ENCODE results near the gene SVBP. TPM values are rescaled to one million over a fixed set of nuclear protein-coding genes. Genes with fewer than 3 reads are reported as not detected.

SVBP gene
- total and polyA plus RNA-seq, 2 donors (not counting 3 experiments of a cell fraction or from before 2014, with no cell fraction given) = 18.1 to 24.1 TPM

DNA sequence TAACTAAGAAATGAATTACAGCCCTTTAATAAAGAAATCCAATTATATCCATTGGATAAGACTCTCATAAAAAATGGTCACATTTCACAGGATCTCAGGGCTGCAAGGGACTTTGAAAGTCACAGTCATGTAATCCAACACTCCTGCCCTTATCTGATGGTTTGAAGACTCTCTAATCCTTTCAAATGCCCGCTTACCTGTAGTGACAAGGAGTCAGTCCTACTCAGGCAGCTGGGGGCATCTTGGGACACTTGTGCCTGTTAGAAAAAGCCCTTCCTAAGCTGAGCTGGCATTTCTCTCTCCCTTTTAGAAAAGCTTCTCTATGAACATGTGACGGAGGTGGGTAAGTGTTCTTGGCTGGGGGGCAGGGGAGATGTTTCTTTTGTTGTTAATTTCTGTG is 18.2 kb upstream of the SVBP start:
- intact Hi-C loops (cut with micrococcal nuclease) = no loop called here
- TF ChIP-seq, protein P1, sequence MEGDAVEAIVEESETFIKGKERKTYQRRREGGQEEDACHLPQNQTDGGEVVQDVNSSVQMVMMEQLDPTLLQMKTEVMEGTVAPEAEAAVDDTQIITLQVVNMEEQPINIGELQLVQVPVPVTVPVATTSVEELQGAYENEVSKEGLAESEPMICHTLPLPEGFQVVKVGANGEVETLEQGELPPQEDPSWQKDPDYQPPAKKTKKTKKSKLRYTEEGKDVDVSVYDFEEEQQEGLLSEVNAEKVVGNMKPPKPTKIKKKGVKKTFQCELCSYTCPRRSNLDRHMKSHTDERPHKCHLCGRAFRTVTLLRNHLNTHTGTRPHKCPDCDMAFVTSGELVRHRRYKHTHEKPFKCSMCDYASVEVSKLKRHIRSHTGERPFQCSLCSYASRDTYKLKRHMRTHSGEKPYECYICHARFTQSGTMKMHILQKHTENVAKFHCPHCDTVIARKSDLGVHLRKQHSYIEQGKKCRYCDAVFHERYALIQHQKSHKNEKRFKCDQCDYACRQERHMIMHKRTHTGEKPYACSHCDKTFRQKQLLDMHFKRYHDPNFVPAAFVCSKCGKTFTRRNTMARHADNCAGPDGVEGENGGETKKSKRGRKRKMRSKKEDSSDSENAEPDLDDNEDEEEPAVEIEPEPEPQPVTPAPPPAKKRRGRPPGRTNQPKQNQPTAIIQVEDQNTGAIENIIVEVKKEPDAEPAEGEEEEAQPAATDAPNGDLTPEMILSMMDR (IDR thresholded peaks at IDR 0.05; ENCODE audit: extremely low read depth in 1 of 2, insufficient read depth in 1 of 2, low read depth in 1 of 2, low read length in 2 of 2) = no peak
- no peak for DNase-seq (ENCODE audit: low read depth, low spot score)
- no peak overlapping the region for H3K4me2 ChIP-seq (ENCODE audit: insufficient read depth, low read length)
- POLR2A ChIA-PET = no interaction called here
- H3K36me3 ChIP-seq (ENCODE audit: control insufficient read depth in 2 of 2, extremely low read depth in 1 of 2, insufficient read depth in 2 of 2, low read length in 2 of 2) = no peaks in the 10 kb centered on the region
- H2AFZ ChIP-seq (ENCODE audit: low read depth, low read length) = no peak overlapping the region
- BruUV-seq (replicated peaks) = no TSS peak
- dilution Hi-C loops (cut with MboI; ENCODE audit: extremely low pct_ligation_motif_present, low sequenced_read_pairs) = no loop called here
- no peaks in the 10 kb centered on the region for H3K27me3 ChIP-seq (ENCODE audit: control insufficient read depth in 2 of 2, insufficient read depth in 2 of 2, low read length in 2 of 2)
- no peak overlapping the region for H3K4me3 ChIP-seq (replicated peaks in 1 of 3; ENCODE audit: insufficient read depth in 1 of 3, low read depth in 1 of 3, low read length in 3 of 3)
- no peaks in the 10 kb centered on the region for H3K79me2 ChIP-seq (ENCODE audit: control insufficient read depth, insufficient read depth, low read length)
- no peaks in the 10 kb centered on the region for H4K20me1 ChIP-seq (replicated peaks; ENCODE audit: control insufficient read depth, extremely low read depth, insufficient read depth, low read length)
- CTCF ChIA-PET = interaction anchor here (0.6 to 1.5 kb wide), 4 partner anchors 12 to 275 kb away, joined by 3 to 6 read pairs (median 4); partner anchors contain the start of genes ERMAP and SVBP
- no peaks in the 10 kb centered on the region for H3K9me3 ChIP-seq (replicated peaks; ENCODE audit: control insufficient read depth, insufficient read depth, low read length)
- no peaks in the 10 kb centered on the region for H3K9me1 ChIP-seq (replicated peaks; ENCODE audit: control insufficient read depth, extremely low read depth, insufficient read depth, low read length)
- no peak for FAIRE-seq
- no peak overlapping the region for H3K27ac ChIP-seq (ENCODE audit: insufficient read depth, low read depth, low read length)
- no peak overlapping the region for H3K9ac ChIP-seq (replicated peaks; ENCODE audit: extremely low read depth, insufficient read depth, low read length)
- H3K4me1 ChIP-seq (ENCODE audit: control insufficient read depth, extremely low read depth, insufficient read depth, low read length) = no peaks in the 10 kb centered on the region

DNA sequence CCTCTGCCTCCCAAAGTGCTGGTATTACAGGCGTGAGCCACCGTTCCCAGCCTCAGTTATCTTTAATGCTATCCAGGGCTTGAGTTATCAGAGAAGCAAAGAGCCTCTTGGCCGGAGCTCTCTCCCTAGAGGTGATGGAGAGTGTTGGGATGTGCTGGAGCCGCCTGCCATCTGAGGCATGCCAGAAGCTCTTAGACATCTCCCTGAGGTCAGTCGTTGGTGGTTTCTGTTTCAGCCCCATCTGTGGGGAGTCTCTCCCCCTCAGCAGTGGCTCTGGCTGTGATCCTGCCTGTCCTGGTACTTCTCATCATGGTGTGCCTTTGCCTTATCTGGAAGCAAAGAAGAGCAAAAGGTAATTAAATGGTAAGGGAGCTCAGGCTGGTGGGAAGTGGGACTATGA is 17.6 kb upstream of the SVBP start:
- TF ChIP-seq POLR2AphosphoS5 (IDR thresholded peaks at IDR 0.05; ENCODE audit: insufficient read depth, low read depth, low read length) (no peak), JUN (IDR thresholded peaks at IDR 0.05; ENCODE audit: borderline replicate concordance, insufficient read depth, insufficient read length, low read depth) (no peak), MYC (IDR thresholded peaks at IDR 0.05; ENCODE audit: low read depth, low read length) (no peak), FOS (IDR thresholded peaks at IDR 0.05; ENCODE audit: borderline replicate concordance, insufficient read depth, low read length) (no peak)
- TF ChIP-seq, protein P2, sequence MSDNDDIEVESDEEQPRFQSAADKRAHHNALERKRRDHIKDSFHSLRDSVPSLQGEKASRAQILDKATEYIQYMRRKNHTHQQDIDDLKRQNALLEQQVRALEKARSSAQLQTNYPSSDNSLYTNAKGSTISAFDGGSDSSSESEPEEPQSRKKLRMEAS (IDR thresholded peaks at IDR 0.05; ENCODE audit: insufficient read depth, insufficient read length) = no peak
- Histone ChIP-seq H3K9ac (replicated peaks; ENCODE audit: extremely low read depth, insufficient read depth, low read length) (no peak overlapping the region), H3K79me2 (ENCODE audit: control insufficient read depth, insufficient read depth, low read length) (no peaks in the 10 kb centered on the region), H2AFZ (ENCODE audit: low read depth, low read length) (no peak overlapping the region), H3K9me1 (replicated peaks; ENCODE audit: control insufficient read depth, extremely low read depth, insufficient read depth, low read length) (no peaks in the 10 kb centered on the region), H3K4me1 (ENCODE audit: control insufficient read depth, extremely low read depth, insufficient read depth, low read length) (no peaks in the 10 kb centered on the region), H3K27me3 (ENCODE audit: control insufficient read depth in 2 of 2, insufficient read depth in 2 of 2, low read length in 2 of 2) (no peaks in the 10 kb centered on the region), H4K20me1 (replicated peaks; ENCODE audit: control insufficient read depth, extremely low read depth, insufficient read depth, low read length) (no peaks in the 10 kb centered on the region), H3K4me3 (replicated peaks in 1 of 3; ENCODE audit: insufficient read depth in 1 of 3, low read depth in 1 of 3, low read length in 3 of 3) (no peak overlapping the region), H3K36me3 (ENCODE audit: control insufficient read depth in 2 of 2, extremely low read depth in 1 of 2, insufficient read depth in 2 of 2, low read length in 2 of 2) (no peaks in the 10 kb centered on the region), H3K9me3 (replicated peaks; ENCODE audit: control insufficient read depth, insufficient read depth, low read length) (no peaks in the 10 kb centered on the region), H3K27ac (ENCODE audit: insufficient read depth, low read depth, low read length) (no peak overlapping the region), H3K4me2 (ENCODE audit: insufficient read depth, low read length) (no peak overlapping the region)
- ChIA-PET CTCF (interaction anchor here (0.5 to 1.5 kb wide), 2 partner anchors 11 to 20 kb away, joined by 3 to 6 read pairs; no protein-coding TSS in a partner anchor), POLR2A (no interaction called here)
- intact Hi-C loops (cut with micrococcal nuclease) (no loop called here), dilution Hi-C loops (cut with MboI; ENCODE audit: extremely low pct_ligation_motif_present, low sequenced_read_pairs) (no loop called here)
- DNase-seq (ENCODE audit: low read depth, low spot score) (no peak), FAIRE-seq (no peak)
- BruUV-seq (replicated peaks) = no TSS peak
